KG1 (cell line): Measurements from ENCODE around the gene PDLIM1.
"Not testable (repeated sequence)": the region's sequence is repeated elsewhere in the genome, so short reads cannot be mapped to it uniquely, and the experiment has no call there.

Source experiments
- DNase-seq: peaks from one replicate; lab custom pipeline; 2025; lab: John Stamatoyannopoulos, UW

PDLIM1 gene

DNA sequence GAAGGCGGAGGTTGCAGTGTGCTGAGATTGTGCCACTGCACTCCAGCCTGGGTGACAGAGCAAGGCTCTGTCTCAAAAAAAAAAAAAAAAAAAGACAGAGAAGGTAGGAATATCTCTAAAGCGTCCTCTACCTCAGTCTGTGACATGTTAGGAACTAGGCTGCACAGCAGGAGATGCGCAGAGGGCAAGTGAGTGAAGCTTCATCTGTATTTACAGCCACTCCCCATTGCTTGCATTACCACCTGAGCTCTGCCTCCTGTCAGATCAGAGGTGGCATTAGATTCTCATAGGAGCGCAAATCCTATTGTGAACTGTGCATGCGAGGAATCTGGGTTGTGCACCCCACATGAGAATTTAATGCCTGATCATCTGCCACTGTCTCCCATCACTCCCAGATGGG, 87.9 kb downstream of the PDLIM1 start:
- DNase-seq = not testable (repeated sequence)

GRCh38 chr10:95201736-95202135, 89.1 kb downstream of the PDLIM1 start:
- no peak for DNase-seq

- no peak for DNase-seq
Observed at GRCh38 chr10:95196046-95196445, 94.8 kb downstream of the PDLIM1 start.

DNA sequence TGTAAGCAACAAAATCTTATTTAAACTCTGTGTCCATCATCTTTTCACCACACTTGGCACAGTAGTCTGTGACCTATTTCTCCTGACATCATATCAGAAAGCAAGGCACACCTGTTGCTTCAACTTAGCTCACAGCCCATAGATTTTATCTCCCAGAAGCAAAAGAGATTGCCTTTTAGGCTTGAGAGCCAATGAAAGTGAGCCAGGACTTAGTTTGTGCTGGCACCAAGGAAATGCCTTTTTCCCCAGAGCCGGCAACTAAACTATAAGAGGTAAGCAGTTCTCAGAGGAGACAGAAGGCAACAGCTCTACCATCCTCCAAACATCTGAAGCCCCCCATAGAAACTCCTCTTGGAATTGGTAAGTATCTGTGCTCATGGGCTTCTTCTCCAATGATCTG, 96.9 kb downstream of the PDLIM1 start, which contains the start of gene ACSM6:
Gene ACSM6 (plus strand): TSS at position 295 of the 400 bp plus-strand sequence. CDS start 248 bp downstream, outside the sequence.
- no peak for DNase-seq

- no peak for DNase-seq
Observed at GRCh38 chr10:95188593-95188992, 102.2 kb downstream of the PDLIM1 start.

DNA sequence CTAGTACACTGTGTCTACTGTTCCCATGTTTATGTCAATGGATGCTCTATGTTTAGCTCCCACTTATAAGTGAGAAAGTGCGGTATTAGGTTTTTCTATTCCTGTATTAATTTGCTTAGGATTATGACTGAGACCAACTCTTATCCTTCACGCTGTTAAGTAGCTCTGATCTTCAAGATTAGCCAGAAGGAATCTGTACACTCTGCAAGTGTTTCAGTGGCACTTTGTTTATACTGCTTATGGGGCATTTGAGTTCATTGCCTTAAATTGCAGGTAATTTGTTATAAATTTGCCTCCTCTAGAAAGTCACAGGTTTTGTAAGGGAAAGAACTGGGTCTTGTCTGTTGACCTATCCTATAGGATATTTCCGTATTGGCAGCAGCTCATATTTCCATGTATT, 103.2 kb downstream of the PDLIM1 start:
- no peak for DNase-seq
